TTC549 (cell line): Measurements from ENCODE around the gene ACTR5.
"Not testable (repeated sequence)": the region's sequence is repeated elsewhere in the genome, so short reads cannot be mapped to it uniquely, and the experiment has no call there.

ENCODE experiments used
- FAIRE-seq: peaks from 2 replicates; lab custom pipeline; 2012; peaks lifted over from hg19 to GRCh38; lab: Jason Lieb, UNC

Gene ACTR5

DNA sequence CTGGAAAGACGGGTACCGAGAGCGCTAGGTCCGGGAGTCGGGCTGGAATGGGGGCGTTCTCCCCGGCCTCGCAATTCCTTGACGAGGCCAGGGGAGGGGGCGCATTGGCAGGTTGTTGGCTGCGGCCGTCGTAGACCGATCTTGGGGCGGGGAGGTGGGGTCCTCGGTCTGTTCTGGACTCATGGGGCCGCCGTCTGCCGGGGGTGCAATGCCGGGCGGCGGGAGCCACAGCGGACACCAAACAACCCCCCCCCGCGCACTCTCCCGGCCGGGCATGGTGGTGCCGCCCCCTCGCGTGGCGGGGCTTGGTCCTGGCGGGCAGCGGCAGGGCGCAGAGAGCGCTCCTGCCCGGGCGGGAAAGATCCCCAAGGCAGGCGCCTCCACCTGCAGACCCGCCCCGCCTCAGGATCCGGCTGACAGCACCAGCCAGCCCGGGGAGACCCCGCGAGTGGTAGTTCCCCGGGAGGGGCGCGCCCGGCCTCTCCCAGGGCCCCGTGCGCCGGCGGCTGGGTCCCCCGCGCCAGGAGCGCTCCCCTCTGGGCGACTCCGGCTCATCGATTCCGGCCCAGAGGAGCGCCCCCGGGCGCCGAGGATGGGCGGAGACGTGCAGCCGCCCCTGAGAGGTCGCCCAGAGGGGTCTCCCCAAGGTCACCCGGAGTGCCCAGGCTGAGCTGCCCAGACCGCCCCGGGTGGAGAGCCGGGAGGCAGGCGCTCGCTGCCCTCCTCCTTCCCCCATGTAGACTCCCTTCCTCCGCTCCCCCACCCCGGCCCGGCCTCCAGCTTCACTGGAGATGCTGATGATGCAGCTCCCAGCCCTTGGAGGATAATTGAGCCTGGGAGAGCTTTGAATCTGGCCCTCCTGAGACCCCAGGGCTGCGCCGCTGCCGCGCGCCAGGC lies 57.9 kb downstream of the ACTR5 start:
- no peak for FAIRE-seq

DNA sequence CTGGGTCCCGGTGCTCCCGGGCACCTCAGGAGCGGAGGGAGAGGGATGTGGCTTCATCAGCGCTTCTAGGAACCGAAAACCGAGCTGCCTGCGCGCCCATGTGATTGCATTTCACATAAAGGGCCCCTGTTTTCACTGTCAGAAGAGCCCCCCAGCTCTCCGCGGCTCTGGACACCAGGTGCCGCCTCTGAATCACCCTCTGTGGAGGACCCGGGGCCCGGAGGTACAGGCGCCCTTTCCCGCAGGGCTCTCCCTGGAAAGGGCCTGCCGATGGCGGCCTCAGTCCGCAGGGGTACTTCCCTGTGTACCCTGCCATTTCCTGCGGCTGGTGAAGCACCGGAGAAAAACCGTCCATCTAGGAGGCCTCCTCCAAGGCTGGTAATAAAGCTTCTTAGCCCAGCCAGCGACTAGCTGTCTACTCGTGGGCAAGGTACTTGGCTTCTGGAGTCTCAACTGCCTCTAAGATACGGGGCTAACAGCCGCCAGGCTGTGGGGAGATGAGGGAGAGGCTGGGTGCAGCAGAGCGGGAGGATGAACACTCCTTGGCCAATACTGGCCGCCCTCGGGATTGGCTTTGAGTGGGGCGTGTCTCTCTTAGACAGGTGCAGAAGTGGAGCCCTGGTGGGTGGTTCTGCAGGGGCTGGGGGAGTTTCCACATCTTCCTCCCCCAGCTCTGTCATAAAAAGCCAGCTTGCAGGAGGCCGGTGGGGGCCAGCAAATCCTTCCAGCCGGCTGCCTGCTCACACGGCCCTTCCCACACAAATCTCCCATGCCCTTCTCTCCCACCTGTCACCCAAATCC lies 58.8 kb downstream of the ACTR5 start:
- no peak for FAIRE-seq

DNA sequence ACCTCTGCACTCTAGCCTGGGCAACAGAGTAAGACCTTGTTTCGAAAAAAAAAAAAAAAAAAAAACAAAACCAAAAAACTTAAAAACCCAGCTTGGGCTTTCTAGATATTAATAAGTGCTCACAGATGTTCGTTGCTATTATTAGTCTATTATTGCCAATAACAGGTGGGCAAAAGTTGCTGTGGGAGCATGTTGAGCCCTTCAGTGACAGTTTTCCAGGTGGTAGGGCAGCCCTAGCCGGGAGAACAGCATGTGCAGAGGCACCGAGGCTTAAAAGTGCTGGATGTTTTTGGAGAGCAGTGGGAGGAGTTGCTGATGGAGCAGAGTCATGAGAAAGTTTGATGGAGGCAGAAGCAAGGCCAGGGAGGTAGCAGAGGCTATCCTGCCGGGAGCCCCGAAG lies 61.7 kb downstream of the ACTR5 start:
- FAIRE-seq: no peak

DNA sequence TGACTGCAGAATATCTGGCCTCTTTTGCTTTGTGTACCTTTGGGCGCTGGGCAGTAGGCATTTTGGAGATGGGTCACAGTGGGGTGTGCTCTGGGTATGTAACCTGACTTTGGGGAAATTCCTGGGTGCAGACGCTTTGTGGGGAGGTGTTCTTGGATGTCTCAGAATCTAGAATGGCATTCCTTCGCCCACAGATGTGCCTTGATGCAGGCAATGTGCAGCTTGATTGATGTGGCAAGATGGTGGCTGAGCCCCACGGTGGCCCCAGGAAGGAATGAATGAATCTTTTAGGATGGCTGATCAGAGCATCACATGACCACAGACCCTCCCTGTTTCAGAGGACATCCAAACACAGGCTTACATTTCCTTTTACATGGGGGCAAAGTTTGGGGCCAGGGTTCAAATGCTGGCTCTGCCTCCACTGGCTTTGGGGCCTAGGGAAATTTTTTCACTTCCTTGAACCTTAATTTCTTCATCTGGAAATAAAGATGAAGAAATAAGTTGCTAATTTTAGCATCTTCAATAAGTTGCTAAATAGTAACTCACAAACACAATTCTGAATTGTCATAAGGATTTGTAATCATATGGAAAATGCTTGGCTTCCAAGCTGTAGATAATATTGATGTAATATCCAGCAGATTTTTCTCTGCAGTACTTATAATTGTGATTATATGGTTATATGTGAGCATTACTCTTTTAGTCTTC lies 62.8 kb downstream of the ACTR5 start:
- FAIRE-seq: no peak

DNA sequence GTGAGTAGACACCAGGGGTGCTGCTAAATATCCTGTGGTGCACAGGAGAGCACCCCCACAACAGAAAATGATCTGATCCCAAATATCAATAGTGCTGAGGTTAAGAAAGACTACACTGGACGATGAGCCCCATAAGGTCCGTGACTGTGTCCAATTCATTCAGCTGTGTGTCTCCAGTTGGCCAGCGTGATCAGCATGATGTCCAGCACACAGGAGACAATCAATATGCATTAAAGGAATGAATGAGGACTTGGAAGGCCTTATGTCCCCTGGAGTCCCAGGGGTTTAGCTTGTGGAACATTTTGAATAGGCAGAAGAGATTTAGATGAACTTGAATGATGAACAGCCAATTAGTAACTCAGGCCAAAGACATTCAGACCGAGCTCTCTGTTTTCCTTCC lies 63.5 kb downstream of the ACTR5 start:
- FAIRE-seq: no peak

DNA sequence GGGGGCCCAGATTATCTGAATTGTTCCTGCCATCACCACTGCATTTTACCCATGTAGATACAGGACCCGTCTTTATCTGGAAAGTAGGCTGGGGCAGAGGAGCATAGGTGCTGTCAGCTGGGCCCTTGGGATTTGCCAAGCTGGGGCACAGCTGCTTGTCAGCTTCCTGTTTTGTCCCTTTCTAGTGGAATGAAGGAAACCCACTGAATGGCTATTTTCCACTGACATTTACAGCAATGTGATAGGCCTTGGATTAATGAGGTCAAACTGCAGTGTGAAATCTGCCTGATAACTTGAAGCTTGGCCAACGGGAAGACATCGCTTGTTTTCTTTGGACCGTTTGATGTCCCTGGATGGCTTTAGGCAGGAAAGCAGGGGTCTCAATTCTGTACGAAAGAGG lies 63.9 kb downstream of the ACTR5 start:
- no peak for FAIRE-seq

DNA sequence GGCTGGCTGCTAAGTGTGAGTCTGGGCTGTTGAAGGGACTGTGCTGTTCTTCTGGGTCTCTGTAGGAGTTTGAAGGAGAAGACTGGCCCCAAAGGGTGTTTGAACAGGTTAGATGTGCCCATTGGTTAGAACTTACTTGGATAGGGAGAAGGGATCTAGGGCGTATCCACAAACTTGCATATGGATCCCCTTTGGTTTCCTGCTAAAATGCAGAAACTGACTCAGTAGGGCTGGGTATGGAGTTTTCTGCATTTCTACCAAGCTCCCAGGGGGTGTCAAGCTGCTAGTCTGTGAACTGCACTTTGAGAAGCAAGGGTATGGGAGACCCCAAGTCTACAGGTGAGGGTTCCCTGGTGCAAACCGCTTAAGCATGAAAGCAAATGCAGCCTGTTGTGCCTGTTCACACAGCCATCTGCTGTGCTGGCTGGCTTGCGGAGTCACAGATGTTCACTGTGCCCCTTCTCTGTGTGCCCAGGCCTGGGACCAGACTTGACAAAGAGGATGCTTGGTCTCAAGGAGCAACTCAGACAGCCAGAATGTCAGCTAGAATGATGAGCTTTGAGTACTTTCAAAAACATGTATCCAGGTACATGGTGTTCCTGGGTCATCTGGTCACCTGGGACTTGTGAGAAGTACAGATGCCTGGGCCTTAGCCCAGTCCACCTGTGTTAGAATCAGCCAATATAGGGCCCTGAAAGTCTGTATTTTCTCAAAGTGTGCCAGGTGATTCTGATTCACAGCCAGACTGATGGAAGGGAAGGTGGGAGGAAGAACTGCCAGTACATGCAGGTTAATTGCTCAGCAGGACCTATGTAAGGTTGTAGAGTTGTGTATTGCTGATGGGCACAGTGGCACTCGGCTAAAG lies 64.7 kb downstream of the ACTR5 start:
- no peak for FAIRE-seq

DNA sequence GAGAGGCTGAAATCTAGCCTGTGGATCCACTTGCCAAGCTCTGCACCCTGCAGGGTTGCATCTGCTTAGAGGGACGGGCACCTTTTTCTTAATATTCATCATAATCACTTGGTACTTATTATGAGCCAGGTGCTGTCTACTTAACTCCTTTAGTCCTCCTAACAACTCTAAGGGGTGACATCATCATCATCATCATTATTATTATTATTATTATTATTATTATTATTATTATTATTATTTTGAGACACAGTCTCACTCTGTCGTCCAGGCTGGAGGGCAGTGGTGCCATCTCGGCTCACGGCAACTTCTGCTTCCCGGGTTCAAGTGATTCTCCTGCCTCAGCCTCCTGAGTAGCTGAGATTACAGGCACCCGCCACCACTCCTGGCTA lies 65.3 kb downstream of the ACTR5 start:
- not testable (repeated sequence) for FAIRE-seq

DNA sequence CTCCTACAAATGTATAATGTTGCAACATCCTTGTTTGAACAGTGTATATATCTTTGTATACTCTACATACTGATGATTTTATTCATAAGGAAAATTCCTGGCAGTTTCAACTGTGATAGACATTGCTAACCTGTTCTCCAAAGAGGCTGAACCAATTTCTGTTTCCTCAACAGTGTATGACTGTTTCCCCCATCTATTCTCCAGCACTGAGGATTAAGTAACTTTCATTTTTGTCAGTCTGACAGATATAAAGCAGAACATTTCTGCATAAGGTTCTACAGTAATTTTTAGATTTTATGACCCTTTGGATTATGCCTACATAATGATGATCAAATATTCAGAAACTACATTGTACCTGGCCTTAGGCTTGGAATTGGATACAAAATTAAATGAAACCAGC lies 67.2 kb downstream of the ACTR5 start:
- FAIRE-seq: no peak

DNA sequence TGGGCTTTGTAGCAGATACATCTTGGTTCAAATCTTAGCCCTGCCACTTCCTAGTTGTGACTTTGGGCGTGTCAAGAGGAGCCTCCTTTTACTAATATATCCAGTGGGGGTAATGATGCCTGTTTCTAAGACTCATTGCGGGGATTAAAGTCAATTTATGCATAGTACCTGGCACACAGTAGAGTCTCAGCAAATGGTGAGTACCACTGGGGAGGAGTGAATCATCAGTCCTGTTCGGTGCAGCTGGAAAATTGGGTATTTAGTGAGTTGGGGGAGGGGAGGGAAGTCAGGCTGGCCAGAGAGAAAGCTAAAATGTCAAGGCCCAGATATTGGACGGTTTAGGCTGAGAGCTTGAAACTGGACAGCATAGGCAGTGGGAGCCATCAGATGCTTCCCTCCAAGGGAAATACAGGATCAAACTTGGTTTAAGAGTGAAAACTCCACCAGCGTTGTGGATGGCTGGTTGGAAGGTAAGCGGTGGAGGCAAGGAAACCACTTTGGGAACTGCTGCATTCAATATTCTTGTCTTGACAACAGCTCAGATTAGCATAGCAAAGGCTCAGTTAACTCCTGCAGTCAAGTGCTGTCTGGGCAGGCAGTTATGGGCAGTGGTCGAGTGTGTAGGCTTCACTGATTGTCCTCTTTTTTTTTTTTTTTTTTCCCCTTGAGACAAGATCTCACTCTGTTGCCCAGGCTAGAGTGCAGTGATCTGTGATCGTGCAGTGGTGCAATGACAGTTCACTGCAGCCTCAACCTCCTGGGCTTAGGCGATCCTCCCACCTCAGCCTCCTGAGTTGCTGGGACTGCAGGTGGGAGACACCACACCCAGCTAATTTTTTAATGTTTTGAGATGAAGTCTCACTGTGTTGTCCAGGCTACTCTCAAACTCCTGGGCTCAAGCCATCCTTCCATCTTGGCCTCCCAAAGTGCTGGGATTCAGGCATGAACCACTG lies 70.1 kb downstream of the ACTR5 start:
- no peak for FAIRE-seq
